ENCODE data around the gene ARMC5.

DNA sequence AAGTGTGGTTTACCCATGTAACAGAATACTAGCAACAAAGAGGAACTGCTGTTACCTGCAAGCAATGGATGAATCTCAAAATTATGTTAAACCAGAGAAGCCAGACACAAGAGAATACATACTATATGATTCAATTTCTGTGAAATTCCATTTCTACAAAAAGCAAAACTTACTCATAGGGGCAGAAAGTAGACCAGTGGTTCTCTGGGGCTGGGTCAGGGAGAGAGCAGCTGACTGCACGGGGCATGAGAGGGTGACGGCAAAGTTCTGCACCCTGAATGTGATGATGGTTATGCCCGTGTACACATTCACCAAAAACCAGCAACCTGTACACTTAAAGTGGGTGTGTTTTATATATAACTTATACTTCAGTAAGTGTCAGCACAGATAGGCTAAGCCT, 19.8 kb upstream of the ARMC5 start:
- TF ChIP-seq CTCF (IDR thresholded peaks at IDR 0.05; ENCODE audit: poor library complexity, severe bottlenecking) (no peak), POLR2AphosphoS5 (IDR thresholded peaks at IDR 0.05) (no peak), EZH2 (IDR thresholded peaks at IDR 0.05; ENCODE audit: borderline replicate concordance, insufficient read depth, low read length, poor library complexity, severe bottlenecking) (no peak), RAD21 (conservative IDR thresholded peaks at IDR 0.05) (no peak), SMC3 (conservative IDR thresholded peaks at IDR 0.05; ENCODE audit: poor library complexity) (no peak), EP300 (conservative IDR thresholded peaks at IDR 0.05; ENCODE audit: poor library complexity, severe bottlenecking) (no peak), REST (IDR thresholded peaks at IDR 0.05; ENCODE audit: borderline replicate concordance) (no peak), MXI1 (conservative IDR thresholded peaks at IDR 0.05; ENCODE audit: poor library complexity, severe bottlenecking) (no peak), TAF1 (IDR thresholded peaks at IDR 0.05; ENCODE audit: low read depth) (no peak)

All from neural cell (in vitro differentiated cells).